Dermis microvascular lymphatic vessel endothelial cell (primary cell): Measurements from ENCODE around the gene IL4R. TPM values are rescaled to one million over a fixed set of nuclear protein-coding genes. Genes with fewer than 3 reads are reported as not detected.

Experiments used
- DNase-seq, 2 donors: peaks; one replicate each; pipeline versions ENCODE4 v3.0.0 to v3.0.0-alpha.2; 2010; ENCODE audit warnings: low read depth in 2 of 2
- total RNA-seq: library from RNA; depleted of rRNA; stranded (reverse); fragments of >200 nt; gene quantifications from 2 replicates; pipeline ENCODE4 v1.2.1, GENCODE V29; 2014

IL4R gene
- total RNA-seq, 1 donor from 2014 or later, result 14.5 TPM

DNA sequence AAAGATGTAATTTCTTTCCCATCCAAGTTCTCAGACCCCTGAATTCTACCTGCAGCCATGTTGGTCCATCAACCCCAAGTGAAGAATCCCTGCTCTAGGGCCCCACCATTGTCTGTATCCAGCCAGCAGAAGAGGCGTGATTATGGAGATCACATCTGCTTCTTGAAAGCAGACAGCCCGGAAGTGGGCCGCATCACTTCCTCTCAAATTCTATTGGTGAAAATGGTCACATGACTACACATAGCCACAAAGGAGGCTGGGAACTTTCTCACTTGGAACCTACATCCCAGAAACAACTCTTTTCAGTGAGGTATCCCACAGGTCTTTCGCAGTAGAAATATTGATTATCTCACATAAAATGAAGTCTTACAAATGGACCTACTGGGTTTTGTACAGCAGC lies 40.1 kb downstream of the IL4R start:
- DNase-seq, result no peak

- peak; percentile 16 to 65 for DNase-seq
Measured at GRCh38 chr16:27355610-27356009, 41.8 kb downstream of the IL4R start.

- no peak for DNase-seq
Measured at GRCh38 chr16:27356794-27357193, 43.0 kb downstream of the IL4R start.

- DNase-seq, result peak in 1 of 2 donors; percentile 34
Measured at GRCh38 chr16:27359051-27359450, 45.3 kb downstream of the IL4R start.

- DNase-seq, result no peak
Measured at GRCh38 chr16:27359615-27360014, 45.8 kb downstream of the IL4R start.

DNA sequence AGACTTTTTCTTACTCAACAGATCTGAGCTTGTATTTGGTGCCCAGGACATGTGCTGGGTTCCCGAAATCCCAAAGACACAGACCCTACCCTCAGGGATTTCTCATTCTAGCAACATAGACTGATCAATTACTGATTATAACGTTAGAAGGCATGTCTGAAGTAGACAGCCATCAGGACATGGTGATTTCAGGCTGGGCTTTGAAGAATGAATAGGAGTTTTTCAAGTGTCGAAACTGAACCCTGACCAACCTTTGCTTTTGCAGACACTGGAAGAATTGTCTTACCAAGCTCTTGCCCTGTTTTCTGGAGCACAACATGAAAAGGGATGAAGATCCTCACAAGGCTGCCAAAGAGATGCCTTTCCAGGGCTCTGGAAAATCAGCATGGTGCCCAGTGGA lies 48.2 kb downstream of the IL4R start:
- DNase-seq, result no peak

- DNase-seq, result no peak
Measured at GRCh38 chr16:27362570-27363245, 48.9 kb downstream of the IL4R start.

DNA sequence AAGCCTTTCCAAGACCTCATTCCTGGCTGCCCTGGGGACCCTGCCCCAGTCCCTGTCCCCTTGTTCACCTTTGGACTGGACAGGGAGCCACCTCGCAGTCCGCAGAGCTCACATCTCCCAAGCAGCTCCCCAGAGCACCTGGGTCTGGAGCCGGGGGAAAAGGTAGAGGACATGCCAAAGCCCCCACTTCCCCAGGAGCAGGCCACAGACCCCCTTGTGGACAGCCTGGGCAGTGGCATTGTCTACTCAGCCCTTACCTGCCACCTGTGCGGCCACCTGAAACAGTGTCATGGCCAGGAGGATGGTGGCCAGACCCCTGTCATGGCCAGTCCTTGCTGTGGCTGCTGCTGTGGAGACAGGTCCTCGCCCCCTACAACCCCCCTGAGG lies 49.5 kb downstream of the IL4R start:
- no peak for DNase-seq

GRCh38 chr16:27363797-27364196 lies 50.0 kb downstream of the IL4R start:
- DNase-seq, result no peak

GRCh38 chr16:27364493-27365141 lies 50.8 kb downstream of the IL4R start:
- DNase-seq, result no peak

DNA sequence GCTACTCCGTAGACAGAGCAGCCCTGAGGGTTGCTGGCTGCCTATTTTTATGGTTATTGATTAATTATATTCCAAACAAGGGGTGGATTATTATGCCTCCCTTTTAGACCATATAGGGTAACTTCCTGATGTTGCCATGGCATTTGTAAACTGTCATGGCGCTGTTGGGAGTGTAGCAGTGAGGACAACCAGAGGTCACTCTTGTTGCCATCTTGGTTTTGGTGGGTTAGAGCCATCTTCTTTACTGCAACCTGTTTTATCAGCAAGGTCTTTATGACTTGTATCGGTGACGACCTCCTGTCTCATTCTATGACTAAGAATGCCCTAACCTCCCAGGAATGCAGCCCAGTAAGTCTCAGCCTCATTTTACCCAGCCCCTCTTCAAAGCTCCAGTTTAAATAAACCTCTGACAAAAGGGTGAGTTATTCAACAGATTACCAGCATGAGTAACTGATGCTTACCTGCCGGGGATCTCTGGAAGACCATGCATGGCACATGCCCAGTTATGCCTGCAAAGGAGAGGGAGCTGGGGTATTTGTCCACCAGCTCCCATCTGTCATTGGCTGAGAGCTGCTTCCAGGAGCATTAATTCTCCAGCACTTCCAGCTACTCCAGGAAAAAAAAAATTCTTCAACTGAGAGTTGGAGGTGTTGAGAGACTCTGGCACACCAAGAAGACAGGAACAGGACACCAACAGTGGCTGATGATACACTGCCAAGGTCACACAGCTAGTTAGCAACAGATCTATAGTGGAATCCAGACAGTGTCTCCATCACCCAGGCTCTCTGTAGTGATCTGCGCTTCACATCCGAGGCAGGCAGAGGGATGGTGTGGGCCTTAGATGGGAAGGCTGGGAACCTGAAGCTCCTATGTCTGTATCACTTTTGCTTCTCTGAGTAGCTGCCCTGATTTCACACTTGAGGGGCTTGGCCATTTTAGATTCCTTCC lies 51.6 kb downstream of the IL4R start:
- peak in 1 of 2 donors; percentile 19 for DNase-seq

GRCh38 chr16:27366687-27367460 lies 53.1 kb downstream of the IL4R start:
- peak in 1 of 2 donors; percentile 30 for DNase-seq

- peak; percentile 75 to 85 for DNase-seq
Measured at GRCh38 chr16:27367461-27368357, 53.9 kb downstream of the IL4R start.

GRCh38 chr16:27368358-27368722 lies 54.6 kb downstream of the IL4R start:
- DNase-seq, result no peak

DNA sequence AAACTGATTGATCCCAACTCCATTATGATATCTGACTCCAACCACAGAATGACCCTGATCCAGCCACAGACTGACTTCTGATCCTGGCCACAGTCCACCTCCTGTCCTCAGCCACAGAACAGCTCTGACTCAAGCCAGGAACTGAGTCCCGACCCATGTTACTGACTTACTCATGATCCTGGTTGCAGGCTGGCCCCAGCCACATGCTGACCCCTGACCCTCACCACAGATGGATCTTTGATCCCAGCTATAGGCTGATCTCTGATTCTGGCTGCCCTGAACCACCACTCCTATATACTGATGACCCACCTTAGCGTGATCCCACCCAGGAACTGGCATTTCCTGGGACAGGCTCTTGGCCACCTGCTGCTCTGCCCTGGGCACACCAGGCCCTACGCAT lies 56.0 kb downstream of the IL4R start:
- DNase-seq, result no peak

- DNase-seq, result no peak
Measured at GRCh38 chr16:27370318-27370717, 56.5 kb downstream of the IL4R start.

- DNase-seq, result no peak
Measured at GRCh38 chr16:27373312-27373711, 59.5 kb downstream of the IL4R start.

GRCh38 chr16:27374221-27374803 lies 60.5 kb downstream of the IL4R start:
- no peak for DNase-seq

DNA sequence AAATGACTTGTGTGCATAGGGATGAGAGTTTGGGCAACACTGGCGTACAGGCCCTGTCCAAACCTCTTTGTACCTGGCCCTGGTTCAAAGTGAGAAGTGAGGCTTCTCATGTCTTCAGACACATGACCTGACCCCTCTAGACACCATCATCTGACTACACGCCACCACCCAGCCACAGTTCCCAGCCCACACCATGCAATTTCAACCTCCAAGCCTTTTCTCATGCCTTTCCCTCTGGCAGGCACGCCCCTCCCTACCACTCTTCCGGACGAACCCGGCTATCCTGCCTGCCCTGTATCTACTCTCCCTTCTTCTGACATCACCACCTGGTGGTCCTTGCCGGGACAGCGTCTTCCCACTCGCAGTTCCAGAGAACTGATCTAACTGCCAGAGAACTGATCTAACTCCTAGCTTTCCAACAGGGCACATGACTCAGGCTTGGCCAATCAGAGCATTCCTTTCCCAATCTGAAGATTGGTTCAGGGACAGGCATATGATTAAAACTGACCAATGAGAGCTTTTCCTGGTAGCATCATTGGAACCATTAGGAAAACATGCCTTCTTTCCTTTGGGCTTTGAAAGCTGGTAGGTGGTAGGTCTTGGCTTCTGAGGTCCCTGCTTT lies 61.1 kb downstream of the IL4R start:
- DNase-seq, result peak; percentile 28 to 75
